GM12878 (cell line): Measurements from ENCODE around the gene UNC119B. TPM values are rescaled to one million over a fixed set of nuclear protein-coding genes. Genes with fewer than 3 reads are reported as not detected.
A peak's percentile ranks its signal among the peaks of the same experiment; 100 is the strongest.

Experiments
- CBFB ChIP-seq: IDR thresholded peaks from 2 replicates; pipeline ENCODE4 v1.6.1; 2016; ENCODE audit warnings: antibody characterized with exemption, low read depth
- CEBPB ChIP-seq, 2 experiments: fragments of 150-350 bp in 1 of 2; IDR thresholded peaks; 2 replicates each; pipeline ENCODE4 v1.6.1; 2012 to 2014; ENCODE audit warnings: low read depth in 2 of 2, low read length in 2 of 2, borderline replicate concordance in 1 of 2, inconsistent platforms in 1 of 2
- CHD1 ChIP-seq: IDR thresholded peaks from 2 replicates; pipeline ENCODE4 v1.6.1; 2012; ENCODE audit warnings: low read depth, low read length, improper control_type of control experiment
- CHD2 ChIP-seq: IDR thresholded peaks from 2 replicates; pipeline ENCODE4 v1.6.1; 2011; ENCODE audit warnings: low read depth, low read length, improper control_type of control experiment, borderline replicate concordance
- CTCF ChIP-seq, 3 experiments: IDR thresholded peaks in 2 of 3; conservative IDR thresholded peaks in 1 of 3; 2 replicates each; pipeline ENCODE4 v1.5.1; 2011; ENCODE audit warnings: low read depth in 3 of 3, low read length in 3 of 3, mild to moderate bottlenecking in 3 of 3, control low read depth in 2 of 3, moderate library complexity in 2 of 3, inconsistent platforms in 1 of 3, mixed read lengths in 1 of 3; ENCODE audit not compliant: control insufficient read depth in 2 of 3, insufficient read depth in 1 of 3; ENCODE audit errors: extremely low read depth in 1 of 3
- DPF2 ChIP-seq: fragments of 450-650 bp; IDR thresholded peaks from 2 replicates; pipeline ENCODE4 v1.6.1; 2017; ENCODE audit warnings: mild to moderate bottlenecking
- E2F8 ChIP-seq: fragments of 450-650 bp; IDR thresholded peaks from 2 replicates; pipeline ENCODE4 v1.6.1; 2018; ENCODE audit warnings: mild to moderate bottlenecking, low read depth, moderate library complexity; ENCODE audit not compliant: partially characterized antibody
- ETV6 ChIP-seq, 2 experiments: fragments of 450-650 bp in 1 of 2; IDR thresholded peaks in 1 of 2; conservative IDR thresholded peaks in 1 of 2; 2 replicates each; pipeline ENCODE4 v1.6.1; 2014; ENCODE audit warnings: antibody characterized with exemption in 1 of 2, borderline replicate concordance in 1 of 2, low read depth in 1 of 2, mild to moderate bottlenecking in 1 of 2, moderate library complexity in 1 of 2
- EZH2 ChIP-seq: IDR thresholded peaks from 2 replicates; pipeline ENCODE4 v1.6.1; 2012; ENCODE audit warnings: low read depth, mild to moderate bottlenecking, control low read depth, inconsistent platforms, low read length, borderline replicate concordance; ENCODE audit not compliant: control insufficient read depth
- FOXK2 ChIP-seq: fragments of 450-650 bp; IDR thresholded peaks from 2 replicates; pipeline ENCODE4 v1.6.1; 2017; ENCODE audit warnings: mild to moderate bottlenecking, moderate library complexity
- NRF1 ChIP-seq: conservative IDR thresholded peaks from 2 replicates; pipeline ENCODE4 v1.6.1; 2011; ENCODE audit warnings: mild to moderate bottlenecking, low read depth, low read length, improper control_type of control experiment
- PBX3 ChIP-seq: IDR thresholded peaks from 2 replicates; pipeline ENCODE4 v1.6.1; 2011; ENCODE audit warnings: mild to moderate bottlenecking, low read depth, low read length, moderate library complexity; ENCODE audit not compliant: insufficient replicate concordance
- RB1 ChIP-seq: fragments of 450-650 bp; formaldehyde crosslinking; IDR thresholded peaks from 2 replicates; pipeline ENCODE4 v1.6.1; 2017; ENCODE audit warnings: mild to moderate bottlenecking, borderline replicate concordance
- RELA ChIP-seq: fragments of 450-650 bp; IDR thresholded peaks from 2 replicates; pipeline ENCODE4 v1.8.0; 2014; ENCODE audit warnings: borderline replicate concordance; ENCODE audit not compliant: partially characterized antibody
- RUNX3 ChIP-seq: IDR thresholded peaks from 2 replicates; pipeline ENCODE4 v1.6.1; 2012; ENCODE audit warnings: low read length, inconsistent platforms
- SIX5 ChIP-seq: IDR thresholded peaks from 2 replicates; pipeline ENCODE4 v1.6.1; 2011; ENCODE audit warnings: mild to moderate bottlenecking, low read depth, low read length, moderate library complexity; ENCODE audit not compliant: severe bottlenecking
- SMAD1 ChIP-seq: fragments of 450-650 bp; IDR thresholded peaks from 2 replicates; pipeline ENCODE4 v1.6.1; 2018; ENCODE audit warnings: mild to moderate bottlenecking, low read depth; ENCODE audit not compliant: partially characterized antibody
- SMARCA5 ChIP-seq: fragments of 450-650 bp; IDR thresholded peaks from 2 replicates; pipeline ENCODE4 v1.6.1; 2017; ENCODE audit warnings: mild to moderate bottlenecking
- SREBF1 ChIP-seq: IDR thresholded peaks from 2 replicates; pipeline ENCODE4 v1.6.1; 2012; ENCODE audit warnings: mild to moderate bottlenecking, low read length
- SUZ12 ChIP-seq: fragments of 200-600 bp; sonication (generic); IDR thresholded peaks from one replicate; pipeline ENCODE4 v1.6.1; 2018; ENCODE audit warnings: antibody characterized with exemption, mild to moderate bottlenecking; ENCODE audit not compliant: unreplicated experiment
- USF1 ChIP-seq: IDR thresholded peaks from 2 replicates; pipeline ENCODE4 v1.6.1; 2011; ENCODE audit warnings: borderline replicate concordance, low read depth, mild to moderate bottlenecking, moderate library complexity, mixed read lengths, low read length; ENCODE audit not compliant: insufficient read depth; ENCODE audit errors: extremely low read length
- ZNF384 ChIP-seq: IDR thresholded peaks from 2 replicates; pipeline ENCODE4 v1.6.1; 2012; ENCODE audit warnings: low read depth, mild to moderate bottlenecking, low read length, improper control_type of control experiment, borderline replicate concordance
- polyA plus RNA-seq, 11 experiments: library from polyadenylated mRNA; depleted of rRNA in 4 of 11; unstranded in 6 of 11; stranded (reverse) in 5 of 11; fragments of >200 nt; fragmentation: Nextera tagmentation in 4 of 11; fragmentation: Illumina TruSeq in 1 of 11; extraction: Ambion mirVana in 4 of 11; extraction: Trizol in 1 of 11; gene quantifications; 1 replicate in 1 of 11; 2 replicates in 10 of 11; pipeline versions ENCODE4 v1.2.1 to v1.2.3, GENCODE V29; 2011 to 2016; ENCODE audit warnings: inconsistent platforms in 2 of 11, missing spikeins in 2 of 11, low read depth in 1 of 11
- total RNA-seq, 4 experiments: library from RNA; depleted of rRNA in 3 of 4; stranded (reverse); fragments of >200 nt in 3 of 4; fragmentation: Illumina TruSeq in 1 of 4; extraction: Trizol in 1 of 4; gene quantifications; 2 replicates each; pipeline versions ENCODE4 v1.2.1 to v1.2.3, GENCODE V29; 2013 to 2021

UNC119B gene
- total and polyA plus RNA-seq, 10 of the 15 experiments (the other 5 are each of a cell fraction or from before 2014, with no cell fraction given): 4.3 to 31.5 (median 10.5) TPM

- peak; percentile 25 for TF ChIP-seq USF1
- TF ChIP-seq RELA: peak; percentile 93
- TF ChIP-seq PBX3: peak; percentile 44
- peak; percentile 60 for TF ChIP-seq SIX5
- TF ChIP-seq RB1: peak; percentile 14; the same call in 1 of the 2 replicates
- no peak for TF ChIP-seq CEBPB (IDR thresholded peaks at IDR 0.05; ENCODE audit: borderline replicate concordance in 1 of 2, low read depth in 2 of 2, low read length in 2 of 2)
- TF ChIP-seq DPF2: peak; percentile 28; the same call in 1 of the 2 replicates
- TF ChIP-seq SUZ12: no peak
- TF ChIP-seq EZH2: no peak
- peak; percentile 26 to 79 (median 41); a peak in 5 of 6 replicates for TF ChIP-seq CTCF (IDR thresholded peaks at IDR 0.05 in 2 of 3, conservative IDR thresholded peaks at IDR 0.05 in 1 of 3; ENCODE audit: control insufficient read depth in 2 of 3, extremely low read depth in 1 of 3, insufficient read depth in 1 of 3, low read depth in 3 of 3, low read length in 3 of 3)
- no peak; the same call in 1 of the 2 replicates for TF ChIP-seq SREBF1
- TF ChIP-seq RUNX3: peak; percentile 91
- peak; percentile 40 for TF ChIP-seq NRF1
- peak; percentile 93 for TF ChIP-seq E2F8
- TF ChIP-seq SMARCA5: peak; percentile 65
- no peak for TF ChIP-seq SMAD1
- peak in 1 of 2 experiments; percentile 75; a peak in 1 of 4 replicates for TF ChIP-seq ETV6 (conservative IDR thresholded peaks at IDR 0.05 in 1 of 2, IDR thresholded peaks at IDR 0.05 in 1 of 2; ENCODE audit: borderline replicate concordance in 1 of 2, low read depth in 1 of 2)
- TF ChIP-seq CHD1: no peak; the same call in 1 of the 2 replicates
- no peak for TF ChIP-seq ZNF384
- TF ChIP-seq CHD2: peak; percentile 79; the same call in 1 of the 2 replicates
- TF ChIP-seq CBFB: peak; percentile 78
- no peak for TF ChIP-seq FOXK2
These were observed 23.3 kb upstream of the UNC119B start, which contains the start of gene MLEC (continued) for GRCh38 chr12:120686690-120687577.
